Endothelial cell (in vitro differentiated cells): ENCODE measurements around the gene TSPAN9. TPM values are rescaled to one million over a fixed set of nuclear protein-coding genes. Genes with fewer than 3 reads are reported as not detected.

ENCODE experiments used
- DNase-seq: peaks from one replicate; pipeline ENCODE4 v3.0.0; 2021; ENCODE audit warnings: low spot score
- H3K27ac Mint-ChIP-seq: one replicate; pipeline ENCODE4 v1.8.0; 2021; ENCODE audit warnings: mixed read lengths, inconsistent platforms; ENCODE audit not compliant: unreplicated experiment
- H3K27me3 Mint-ChIP-seq: one replicate; pipeline ENCODE4 v1.8.0; 2021; ENCODE audit warnings: mild to moderate bottlenecking, moderate library complexity, mixed read lengths, inconsistent platforms; ENCODE audit not compliant: unreplicated experiment
- H3K36me3 Mint-ChIP-seq: one replicate; pipeline ENCODE4 v1.8.0; 2021; ENCODE audit warnings: mild to moderate bottlenecking, low read depth, mixed read lengths, inconsistent platforms; ENCODE audit not compliant: unreplicated experiment
- H3K4me1 Mint-ChIP-seq: one replicate; pipeline ENCODE4 v1.8.0; 2021; ENCODE audit warnings: mild to moderate bottlenecking, mixed read lengths, inconsistent platforms; ENCODE audit not compliant: unreplicated experiment
- H3K4me3 Mint-ChIP-seq: one replicate; pipeline ENCODE4 v1.8.0; 2021; ENCODE audit warnings: mild to moderate bottlenecking, mixed read lengths, inconsistent platforms; ENCODE audit not compliant: unreplicated experiment
- H3K9me3 Mint-ChIP-seq: one replicate; pipeline ENCODE4 v1.8.0; 2021; ENCODE audit warnings: mixed read lengths, inconsistent platforms; ENCODE audit not compliant: unreplicated experiment
- CTCF ChIP-seq: fragments of 200-600 bp; sonication (generic); IDR thresholded peaks from one replicate; pipeline ENCODE4 v1.5.0; 2021; ENCODE audit warnings: antibody characterized with exemption; ENCODE audit not compliant: unreplicated experiment
- total RNA-seq: library from RNA; stranded (reverse); fragmentation: NEBNext Ultra II Directional; extraction: Animal tissue kit (Norgen Biotek cat#: 25700); gene quantifications from one replicate; pipeline ENCODE4 v1.2.1, GENCODE V29; 2021; ENCODE audit not compliant: unreplicated experiment

TSPAN9 gene
- total RNA-seq, 1 donor from 2014 or later: 116 TPM

GRCh38 chr12:3128498-3129293 lies 51.5 kb downstream of the TSPAN9 start:
- H3K9me3 Mint-ChIP-seq: no peaks in the 10 kb centered on the region
- peak overlapping the region; percentile 44 for H3K4me3 Mint-ChIP-seq
- H3K27ac Mint-ChIP-seq: peak overlapping the region; percentile 24
- H3K4me1 Mint-ChIP-seq: peaks cover 46% of the 10 kb centered on the region
- no peaks in the 10 kb centered on the region for H3K27me3 Mint-ChIP-seq
- TF ChIP-seq CTCF: no peak
- H3K36me3 Mint-ChIP-seq: peaks cover 16% of the 10 kb centered on the region
- no peak for DNase-seq

- peak overlapping the region; percentile 8 for H3K27ac Mint-ChIP-seq
- TF ChIP-seq CTCF: no peak
- H3K9me3 Mint-ChIP-seq: no peaks in the 10 kb centered on the region
- H3K27me3 Mint-ChIP-seq: no peaks in the 10 kb centered on the region
- H3K36me3 Mint-ChIP-seq: peaks cover 17% of the 10 kb centered on the region
- DNase-seq: no peak
- H3K4me1 Mint-ChIP-seq: peaks cover 48% of the 10 kb centered on the region
- peak overlapping the region; percentile 44 for H3K4me3 Mint-ChIP-seq
These were observed 52.3 kb downstream of the TSPAN9 start for GRCh38 chr12:3129301-3130056.

GRCh38 chr12:3130057-3130830 lies 53.1 kb downstream of the TSPAN9 start:
- peaks cover 53% of the 10 kb centered on the region for H3K4me1 Mint-ChIP-seq
- no peak overlapping the region for H3K4me3 Mint-ChIP-seq
- H3K36me3 Mint-ChIP-seq: peaks cover 20% of the 10 kb centered on the region
- TF ChIP-seq CTCF: no peak
- H3K9me3 Mint-ChIP-seq: no peaks in the 10 kb centered on the region
- H3K27me3 Mint-ChIP-seq: no peaks in the 10 kb centered on the region
- DNase-seq: no peak
- H3K27ac Mint-ChIP-seq: no peak overlapping the region

DNA sequence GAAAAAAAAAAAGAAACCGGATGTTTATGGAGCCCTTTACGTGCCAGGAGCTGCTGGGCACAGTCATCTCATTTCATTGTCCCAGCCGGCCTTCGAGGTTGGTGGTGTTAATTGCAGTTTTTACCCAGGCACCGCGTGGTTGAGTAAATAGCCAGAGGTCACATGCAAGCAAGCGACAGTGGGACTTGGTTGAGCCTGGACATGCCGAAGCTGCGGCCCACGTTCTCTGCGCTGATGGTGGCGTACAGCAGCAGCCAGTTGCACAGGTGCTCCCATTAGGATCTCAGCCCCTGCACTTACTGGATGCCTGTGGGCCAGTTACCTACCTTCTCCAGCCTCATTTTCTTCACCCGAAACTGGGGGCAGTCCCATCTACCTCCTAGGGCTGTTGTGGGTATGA lies 54.0 kb downstream of the TSPAN9 start:
- TF ChIP-seq CTCF: no peak
- no peak for DNase-seq
- no peaks in the 10 kb centered on the region for H3K9me3 Mint-ChIP-seq
- no peak overlapping the region for H3K27ac Mint-ChIP-seq
- H3K4me3 Mint-ChIP-seq: no peak overlapping the region
- H3K36me3 Mint-ChIP-seq: peaks cover 26% of the 10 kb centered on the region
- peaks cover 50% of the 10 kb centered on the region for H3K4me1 Mint-ChIP-seq
- H3K27me3 Mint-ChIP-seq: peaks cover 5% of the 10 kb centered on the region
